Effector memory CD8-positive, alpha-beta T cell (primary cell): ENCODE data around the gene FAM107B.
A peak's percentile ranks its signal among the peaks of the same experiment; 100 is the strongest.

ENCODE experiments used
- ATAC-seq: fragments of 150-1000 bp; cut with Tn5 transposase; replicated peaks from 2 replicates; pipeline ENCODE4 v1.10.0; 2021; ENCODE audit warnings: mild to moderate bottlenecking, moderate library complexity
- DNase-seq, 3 experiments: peaks; one replicate each; pipeline ENCODE4 v3.0.0; 2021
- H3K27ac Mint-ChIP-seq, 2 donors: one replicate each; pipeline ENCODE4 v1.8.0; 2022; ENCODE audit warnings: mild to moderate bottlenecking in 2 of 2, mixed read lengths in 2 of 2, moderate library complexity in 2 of 2
- H3K27me3 Mint-ChIP-seq, 2 donors: one replicate each; pipeline ENCODE4 v1.8.0; 2022; ENCODE audit warnings: mixed read lengths in 2 of 2
- H3K36me3 Mint-ChIP-seq: one replicate; pipeline ENCODE4 v1.8.0; 2022; ENCODE audit warnings: mild to moderate bottlenecking, moderate library complexity, mixed read lengths; ENCODE audit not compliant: insufficient read depth
- H3K4me1 Mint-ChIP-seq, 2 donors: one replicate each; pipeline ENCODE4 v1.8.0; 2022; ENCODE audit warnings: low read depth in 2 of 2, mixed read lengths in 2 of 2
- H3K4me3 Mint-ChIP-seq, 2 donors: one replicate each; pipeline ENCODE4 v1.8.0; 2022; ENCODE audit warnings: mild to moderate bottlenecking in 2 of 2, mixed read lengths in 2 of 2, moderate library complexity in 2 of 2
- H3K9me3 Mint-ChIP-seq, 2 donors: one replicate each; pipeline ENCODE4 v1.8.0; 2022; ENCODE audit warnings: mixed read lengths in 2 of 2

FAM107B gene

DNA sequence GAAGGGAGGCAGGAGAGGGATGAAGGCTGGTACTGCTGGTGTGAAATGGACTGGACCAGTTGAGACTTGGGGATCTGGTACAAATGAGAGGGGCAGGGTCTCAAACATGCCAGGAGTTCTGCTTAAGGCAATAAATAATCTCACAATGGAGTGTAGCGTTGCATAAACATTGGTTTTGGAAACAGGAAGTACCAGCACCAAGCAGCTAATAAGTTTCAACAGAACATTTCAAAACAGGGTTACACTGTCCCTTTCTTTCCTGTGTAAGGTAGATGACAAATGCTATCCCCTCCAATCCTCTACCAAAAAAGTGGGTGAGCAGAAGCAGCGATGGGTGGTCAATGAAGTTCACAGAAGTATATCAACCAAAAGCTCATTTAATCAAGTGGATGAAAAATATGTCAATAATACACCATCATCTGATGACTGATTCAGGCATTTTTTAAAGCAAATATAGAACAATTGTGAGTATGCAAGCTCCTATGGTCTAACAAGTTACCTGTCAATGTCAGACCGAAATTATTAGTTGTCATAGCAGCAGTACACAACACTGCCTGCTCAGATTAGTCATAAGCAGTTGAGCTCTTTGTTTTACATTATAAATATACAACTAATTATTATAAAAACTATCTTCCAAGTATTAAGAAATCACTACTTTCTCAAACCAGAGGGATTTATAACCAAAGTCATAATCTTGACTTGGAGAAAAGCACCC is 220.0 kb downstream of the FAM107B start:
- H3K36me3 Mint-ChIP-seq = peaks cover 77% of the 10 kb centered on the region
- DNase-seq = no peak
- H3K4me1 Mint-ChIP-seq = peaks cover 76 to 88% of the 10 kb centered on the region in 2 donors
- peak overlapping the region; percentile 95 to 98 for H3K27ac Mint-ChIP-seq
- H3K4me3 Mint-ChIP-seq = peak overlapping the region; percentile 71 to 74
- ATAC-seq = peak; percentile 41
- H3K9me3 Mint-ChIP-seq = no peaks in the 10 kb centered on the region
- no peaks in the 10 kb centered on the region for H3K27me3 Mint-ChIP-seq

DNA sequence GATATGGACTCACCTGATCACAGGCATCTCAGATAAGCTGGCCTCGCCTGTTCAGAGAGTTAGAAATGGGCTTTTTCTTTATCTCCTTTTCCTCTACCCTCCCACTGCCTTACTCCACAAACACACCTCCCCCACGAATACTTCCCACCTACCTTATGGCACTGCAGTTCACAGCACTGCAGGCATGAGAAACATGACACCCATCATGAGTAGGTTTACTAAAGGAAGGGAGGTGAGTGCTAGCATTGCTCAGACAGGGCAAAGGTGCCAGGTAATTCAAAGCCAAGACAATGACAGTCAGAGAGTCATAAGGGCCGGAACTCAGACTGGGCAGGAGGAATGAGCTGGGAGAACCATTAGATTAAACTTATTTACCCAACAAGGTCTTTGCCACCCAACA is 220.6 kb downstream of the FAM107B start:
- peaks cover 79 to 88% of the 10 kb centered on the region in 2 donors for H3K4me1 Mint-ChIP-seq
- ATAC-seq (no peak), DNase-seq (no peak)
- peak overlapping the region; percentile 71 to 74 for H3K4me3 Mint-ChIP-seq
- peaks cover 77% of the 10 kb centered on the region for H3K36me3 Mint-ChIP-seq
- H3K27me3 Mint-ChIP-seq = no peaks in the 10 kb centered on the region
- no peaks in the 10 kb centered on the region for H3K9me3 Mint-ChIP-seq
- peak overlapping the region; percentile 95 to 98 for H3K27ac Mint-ChIP-seq

GRCh38 chr10:14553448-14553847 is 221.2 kb downstream of the FAM107B start:
- H3K27me3 Mint-ChIP-seq = no peaks in the 10 kb centered on the region
- DNase-seq (no peak), ATAC-seq (no peak)
- peaks cover 76 to 83% of the 10 kb centered on the region in 2 donors for H3K4me1 Mint-ChIP-seq
- H3K27ac Mint-ChIP-seq = peak overlapping the region; percentile 95 to 98
- peaks cover 75% of the 10 kb centered on the region for H3K36me3 Mint-ChIP-seq
- peak overlapping the region; percentile 71 to 74 for H3K4me3 Mint-ChIP-seq
- H3K9me3 Mint-ChIP-seq = no peaks in the 10 kb centered on the region

- H3K4me1 Mint-ChIP-seq = peaks cover 70 to 80% of the 10 kb centered on the region in 2 donors
Measured at GRCh38 chr10:14552015-14552414, 222.7 kb downstream of the FAM107B start.

DNA sequence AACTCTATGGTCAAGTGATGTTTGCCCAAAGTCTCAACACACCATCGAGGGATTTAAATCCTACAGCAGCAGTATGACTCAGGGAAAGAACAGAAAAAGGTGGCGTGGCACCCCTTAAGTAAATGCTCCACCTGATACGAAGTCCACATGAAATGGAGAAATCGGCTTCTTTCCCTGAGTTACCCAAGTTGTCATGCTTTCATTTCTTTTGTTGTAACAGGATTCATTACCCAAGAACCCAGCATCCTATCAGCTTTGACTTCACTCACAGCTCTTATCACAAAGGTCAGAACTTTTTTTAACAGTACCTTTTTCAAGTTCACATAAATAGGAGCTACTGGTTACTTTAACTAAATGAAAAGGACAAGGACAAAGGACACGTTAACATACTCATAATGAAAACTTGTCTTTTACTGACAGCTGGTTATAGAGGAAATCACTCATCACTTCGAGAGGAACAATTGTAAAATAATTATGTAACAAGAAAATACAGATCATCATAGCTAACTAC is 224.2 kb downstream of the FAM107B start:
- peak overlapping the region in 1 of 2 donors; percentile 20 for H3K4me3 Mint-ChIP-seq
- H3K9me3 Mint-ChIP-seq = no peaks in the 10 kb centered on the region
- no peaks in the 10 kb centered on the region for H3K27me3 Mint-ChIP-seq
- H3K4me1 Mint-ChIP-seq = peaks cover 61 to 77% of the 10 kb centered on the region in 2 donors
- ATAC-seq (no peak), DNase-seq (no peak)
- peak overlapping the region; percentile 95 to 98 for H3K27ac Mint-ChIP-seq
- peaks cover 73% of the 10 kb centered on the region for H3K36me3 Mint-ChIP-seq

More at GRCh38 chr10:14552015-14552414, 222.7 kb downstream of the FAM107B start:
- no peaks in the 10 kb centered on the region for H3K9me3 Mint-ChIP-seq
- peaks cover 81% of the 10 kb centered on the region for H3K36me3 Mint-ChIP-seq
- ATAC-seq (peak; percentile 26), DNase-seq (no peak)
- peak overlapping the region; percentile 95 to 98 for H3K27ac Mint-ChIP-seq
- H3K4me3 Mint-ChIP-seq = peak overlapping the region; percentile 48 to 74
- no peaks in the 10 kb centered on the region for H3K27me3 Mint-ChIP-seq

- DNase-seq = no peak
- ATAC-seq = no peak
- no peak overlapping the region for H3K4me3 Mint-ChIP-seq
- H3K4me1 Mint-ChIP-seq = peaks cover 60 to 78% of the 10 kb centered on the region in 2 donors
- H3K27me3 Mint-ChIP-seq = no peaks in the 10 kb centered on the region
- H3K27ac Mint-ChIP-seq = peak overlapping the region; percentile 95 to 98
- no peaks in the 10 kb centered on the region for H3K9me3 Mint-ChIP-seq
- H3K36me3 Mint-ChIP-seq = peaks cover 67% of the 10 kb centered on the region
Measured at GRCh38 chr10:14549496-14549895, 225.2 kb downstream of the FAM107B start.

DNA sequence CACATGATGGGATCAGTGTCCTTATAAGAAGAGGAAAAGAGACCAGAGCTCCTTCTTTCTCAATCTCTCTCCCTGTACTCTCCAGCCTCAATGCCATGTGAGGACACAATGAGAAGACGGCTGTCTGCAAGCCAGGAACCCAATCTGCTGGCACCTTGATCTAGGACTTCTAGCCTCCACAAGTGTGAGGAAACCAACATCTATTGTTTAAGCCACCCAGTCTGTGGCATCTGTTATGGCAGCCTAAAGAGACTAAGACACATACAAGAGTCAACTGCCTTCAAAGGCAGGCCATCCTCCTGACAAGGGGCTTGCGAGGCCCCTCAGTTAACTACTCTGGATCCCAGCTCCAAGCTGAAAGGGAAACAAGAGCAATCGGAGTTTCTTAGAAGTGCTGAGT is 225.7 kb downstream of the FAM107B start:
- Mint-ChIP-seq H3K4me1 (peaks cover 60 to 78% of the 10 kb centered on the region in 2 donors), H3K27ac (peak overlapping the region; percentile 95 to 98), H3K4me3 (no peak overlapping the region), H3K27me3 (no peaks in the 10 kb centered on the region), H3K9me3 (no peaks in the 10 kb centered on the region), H3K36me3 (peaks cover 63% of the 10 kb centered on the region)
- ATAC-seq (no peak), DNase-seq (no peak)

GRCh38 chr10:14548474-14548873 is 226.2 kb downstream of the FAM107B start:
- no peak for DNase-seq
- Mint-ChIP-seq H3K27ac (peak overlapping the region; percentile 95 to 98), H3K36me3 (peaks cover 67% of the 10 kb centered on the region), H3K9me3 (no peaks in the 10 kb centered on the region), H3K27me3 (no peaks in the 10 kb centered on the region), H3K4me1 (peaks cover 63 to 80% of the 10 kb centered on the region in 2 donors), H3K4me3 (no peak overlapping the region)
- no peak for ATAC-seq

GRCh38 chr10:14547816-14548215 is 226.9 kb downstream of the FAM107B start:
- ATAC-seq (no peak), DNase-seq (no peak)
- Mint-ChIP-seq H3K36me3 (peaks cover 65% of the 10 kb centered on the region), H3K9me3 (no peaks in the 10 kb centered on the region), H3K4me3 (peak overlapping the region; percentile 25 to 33), H3K4me1 (peaks cover 61 to 80% of the 10 kb centered on the region in 2 donors), H3K27me3 (no peaks in the 10 kb centered on the region), H3K27ac (peak overlapping the region; percentile 95 to 98)

- H3K9me3 Mint-ChIP-seq = no peaks in the 10 kb centered on the region
- H3K27ac Mint-ChIP-seq = peak overlapping the region; percentile 77 to 80
- H3K4me3 Mint-ChIP-seq = no peak overlapping the region
- H3K4me1 Mint-ChIP-seq = peaks cover 64 to 79% of the 10 kb centered on the region in 2 donors
- DNase-seq (no peak), ATAC-seq (no peak)
- peaks cover 61% of the 10 kb centered on the region for H3K36me3 Mint-ChIP-seq
- H3K27me3 Mint-ChIP-seq = no peaks in the 10 kb centered on the region
Measured at GRCh38 chr10:14545827-14546226, 228.9 kb downstream of the FAM107B start.

DNA sequence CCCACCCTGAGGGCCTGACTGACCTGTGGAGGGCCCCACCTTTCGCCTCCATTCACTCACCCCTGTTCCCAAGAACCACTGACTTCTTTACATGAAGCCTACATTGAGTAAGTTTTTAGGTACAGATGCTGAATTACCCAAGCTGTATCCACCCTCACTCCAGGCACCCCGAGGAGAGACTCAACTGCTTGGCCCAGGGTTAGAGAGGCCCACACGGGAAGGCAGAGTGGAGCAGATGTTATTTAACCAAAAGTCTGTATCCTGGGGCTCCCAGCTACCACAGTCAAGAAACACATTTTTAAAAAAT is 230.8 kb downstream of the FAM107B start:
- H3K36me3 Mint-ChIP-seq = peaks cover 61% of the 10 kb centered on the region
- no peak for DNase-seq
- peaks cover 65 to 81% of the 10 kb centered on the region in 2 donors for H3K4me1 Mint-ChIP-seq
- peak; percentile 9 for ATAC-seq
- peak overlapping the region; percentile 69 to 70 for H3K4me3 Mint-ChIP-seq
- H3K9me3 Mint-ChIP-seq = no peaks in the 10 kb centered on the region
- peak overlapping the region; percentile 93 to 97 for H3K27ac Mint-ChIP-seq
- no peaks in the 10 kb centered on the region for H3K27me3 Mint-ChIP-seq

GRCh38 chr10:14543046-14543903 is 231.4 kb downstream of the FAM107B start:
- ATAC-seq (peak; percentile 86), DNase-seq (peak; percentile 50 to 60 (median 55))
- Mint-ChIP-seq H3K27ac (peak overlapping the region; percentile 93 to 97), H3K27me3 (no peaks in the 10 kb centered on the region), H3K36me3 (peaks cover 58% of the 10 kb centered on the region), H3K9me3 (no peaks in the 10 kb centered on the region), H3K4me3 (peak overlapping the region; percentile 69 to 70), H3K4me1 (peaks cover 65 to 78% of the 10 kb centered on the region in 2 donors)

GRCh38 chr10:14541379-14541778 is 233.3 kb downstream of the FAM107B start:
- no peaks in the 10 kb centered on the region for H3K9me3 Mint-ChIP-seq
- DNase-seq (no peak), ATAC-seq (no peak)
- peaks cover 52% of the 10 kb centered on the region for H3K36me3 Mint-ChIP-seq
- no peaks in the 10 kb centered on the region for H3K27me3 Mint-ChIP-seq
- peak overlapping the region; percentile 86 to 93 for H3K27ac Mint-ChIP-seq
- peaks cover 53 to 71% of the 10 kb centered on the region in 2 donors for H3K4me1 Mint-ChIP-seq
- peak overlapping the region in 1 of 2 donors; percentile 35 for H3K4me3 Mint-ChIP-seq
